Large intestine (tissue), 3 donors: Measurements from ENCODE around the gene ESR2. TPM values are rescaled to one million over a fixed set of nuclear protein-coding genes. Genes with fewer than 3 reads are reported as not detected.

Source experiments
- DNase-seq, 2 donors: peaks; one replicate each; pipeline versions ENCODE4 v3.0.0 to v3.0.0-alpha.2; 2013
- H3K27ac ChIP-seq: one replicate; pipeline ENCODE4 v1.5.1; 2013; ENCODE audit warnings: low read length
- H3K27me3 ChIP-seq: 2 replicates; pipeline ENCODE4 v1.6.1; 2013; ENCODE audit warnings: low read length; ENCODE audit not compliant: control insufficient read depth, insufficient read depth
- H3K36me3 ChIP-seq: 2 replicates; pipeline ENCODE4 v1.6.1; 2013; ENCODE audit warnings: low read length; ENCODE audit not compliant: control insufficient read depth, insufficient read depth
- H3K4me1 ChIP-seq: one replicate; pipeline ENCODE4 v1.6.1; 2013; ENCODE audit warnings: low read length; ENCODE audit not compliant: control insufficient read depth, insufficient read depth
- H3K4me3 ChIP-seq: one replicate; pipeline ENCODE4 v1.5.1; 2013; ENCODE audit warnings: low read length
- H3K9me3 ChIP-seq: one replicate; pipeline ENCODE4 v1.6.1; 2013; ENCODE audit warnings: mild to moderate bottlenecking, low read depth, low read length, moderate library complexity; ENCODE audit not compliant: control insufficient read depth
- WGBS: methylation state at CpG from one replicate; pipeline ENCODE4 v1.1.5; 2013; ENCODE audit warnings: low lambda C conversion rate; ENCODE audit not compliant: insufficient coverage; 5-methylcytosine and 5-hydroxymethylcytosine counted together
- polyA plus RNA-seq: library from polyadenylated mRNA; unstranded; fragments of 120-200 nt; gene quantifications from one replicate; pipeline ENCODE4 v1.2.1, GENCODE V29; 2013

ESR2 gene
- polyA plus RNA-seq, 1 donor, result 0.66 TPM

GRCh38 chr14:64092940-64093339, 201.2 kb downstream of the ESR2 start:
- Histone ChIP-seq H3K27me3 (no peaks in the 10 kb centered on the region), H3K36me3 (peaks cover 15% of the 10 kb centered on the region), H3K27ac (no peak overlapping the region), H3K9me3 (no peaks in the 10 kb centered on the region), H3K4me1 (no peaks in the 10 kb centered on the region), H3K4me3 (no peak overlapping the region)
- WGBS, result 86% methylated on average over 1 of the region's 5 CpGs
- DNase-seq, result no peak

DNA sequence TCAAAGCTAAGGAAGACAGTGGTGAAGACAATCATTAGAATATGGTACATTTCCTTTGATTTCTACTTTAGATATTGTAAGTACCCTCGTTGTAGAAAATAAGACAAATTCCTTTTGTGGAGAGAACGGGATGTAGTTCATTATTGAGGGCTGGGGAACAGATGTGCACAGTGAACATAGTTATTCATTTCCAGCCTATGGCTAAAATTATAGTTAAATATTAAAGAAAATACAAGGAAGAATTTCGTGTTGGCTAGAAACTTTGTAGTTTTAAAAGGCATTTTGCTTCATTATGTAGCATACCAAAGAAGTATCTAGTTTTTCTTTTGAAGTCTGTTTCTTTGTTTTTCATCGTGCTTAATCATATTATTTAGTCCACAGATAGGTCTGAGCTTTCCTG, 201.8 kb downstream of the ESR2 start:
- H3K36me3 ChIP-seq, result peaks cover 14% of the 10 kb centered on the region
- H3K9me3 ChIP-seq, result no peaks in the 10 kb centered on the region
- no peaks in the 10 kb centered on the region for H3K4me1 ChIP-seq
- H3K4me3 ChIP-seq, result no peak overlapping the region
- DNase-seq, result no peak
- 51% methylated on average over 2 of the region's 4 CpGs for WGBS
- H3K27me3 ChIP-seq, result no peaks in the 10 kb centered on the region
- H3K27ac ChIP-seq, result no peak overlapping the region

DNA sequence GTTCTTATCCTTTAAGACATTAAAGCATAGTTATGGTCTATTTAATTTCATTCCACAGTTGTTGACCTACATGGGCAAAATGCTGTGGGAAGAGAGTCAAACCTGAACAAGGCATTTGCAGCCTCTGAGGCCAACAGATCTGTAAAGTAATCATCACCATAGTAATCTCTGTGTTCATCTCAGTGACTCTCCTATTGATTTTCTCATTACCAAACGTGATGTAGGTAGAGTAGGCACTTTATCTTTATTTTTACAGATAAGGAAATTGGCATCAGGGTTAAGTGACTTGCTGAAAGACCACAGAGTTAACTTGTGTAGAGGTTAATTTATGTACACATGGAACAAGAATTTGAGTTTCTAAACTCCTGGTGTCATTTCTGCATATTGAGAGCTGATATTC, 203.0 kb downstream of the ESR2 start:
- Histone ChIP-seq H3K9me3 (no peaks in the 10 kb centered on the region), H3K4me1 (no peaks in the 10 kb centered on the region), H3K27me3 (no peaks in the 10 kb centered on the region), H3K4me3 (no peak overlapping the region), H3K36me3 (peaks cover 14% of the 10 kb centered on the region), H3K27ac (no peak overlapping the region)
- DNase-seq, result no peak
- no CpG with 5 or more reads among the region's 1 CpG for WGBS

- no peaks in the 10 kb centered on the region for H3K9me3 ChIP-seq
- 100% methylated on average over 1 of the region's 2 CpGs for WGBS
- DNase-seq, result no peak
- H3K27me3 ChIP-seq, result no peaks in the 10 kb centered on the region
- H3K4me3 ChIP-seq, result no peak overlapping the region
- no peaks in the 10 kb centered on the region for H3K4me1 ChIP-seq
- no peak overlapping the region for H3K27ac ChIP-seq
- peaks cover 17% of the 10 kb centered on the region for H3K36me3 ChIP-seq
Observed at GRCh38 chr14:64089920-64090319, 204.3 kb downstream of the ESR2 start.

GRCh38 chr14:64088647-64088964, 205.6 kb downstream of the ESR2 start:
- no peak for DNase-seq
- Histone ChIP-seq H3K4me3 (no peak overlapping the region), H3K9me3 (no peaks in the 10 kb centered on the region), H3K4me1 (no peaks in the 10 kb centered on the region), H3K36me3 (peaks cover 23% of the 10 kb centered on the region), H3K27ac (no peak overlapping the region), H3K27me3 (no peaks in the 10 kb centered on the region)

DNA sequence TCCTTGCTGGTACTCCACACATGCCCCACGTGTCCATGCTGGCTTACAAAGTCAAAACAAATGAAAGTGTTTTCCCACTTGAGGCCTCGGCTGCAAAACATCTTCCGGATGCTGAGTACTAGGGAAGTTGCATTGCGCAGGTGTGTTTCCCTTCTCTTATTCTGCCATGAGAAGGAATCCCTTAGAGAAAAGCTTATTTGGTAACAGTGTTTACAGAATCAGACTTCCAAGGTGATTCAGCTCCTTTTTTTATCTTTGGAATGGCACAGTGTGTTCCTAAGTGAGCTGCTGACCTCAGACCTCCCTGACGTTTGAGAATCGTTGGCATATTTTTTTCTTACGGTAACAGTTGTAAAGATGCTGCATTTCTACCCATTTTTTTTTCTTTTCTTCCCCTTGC, 211.3 kb downstream of the ESR2 start:
- Histone ChIP-seq H3K4me1 (no peaks in the 10 kb centered on the region), H3K27me3 (no peaks in the 10 kb centered on the region), H3K27ac (no peak overlapping the region), H3K4me3 (no peak overlapping the region), H3K9me3 (no peaks in the 10 kb centered on the region), H3K36me3 (peaks cover 45% of the 10 kb centered on the region)
- WGBS, result 92% methylated on average over 2 of the region's 7 CpGs
- no peak for DNase-seq

DNA sequence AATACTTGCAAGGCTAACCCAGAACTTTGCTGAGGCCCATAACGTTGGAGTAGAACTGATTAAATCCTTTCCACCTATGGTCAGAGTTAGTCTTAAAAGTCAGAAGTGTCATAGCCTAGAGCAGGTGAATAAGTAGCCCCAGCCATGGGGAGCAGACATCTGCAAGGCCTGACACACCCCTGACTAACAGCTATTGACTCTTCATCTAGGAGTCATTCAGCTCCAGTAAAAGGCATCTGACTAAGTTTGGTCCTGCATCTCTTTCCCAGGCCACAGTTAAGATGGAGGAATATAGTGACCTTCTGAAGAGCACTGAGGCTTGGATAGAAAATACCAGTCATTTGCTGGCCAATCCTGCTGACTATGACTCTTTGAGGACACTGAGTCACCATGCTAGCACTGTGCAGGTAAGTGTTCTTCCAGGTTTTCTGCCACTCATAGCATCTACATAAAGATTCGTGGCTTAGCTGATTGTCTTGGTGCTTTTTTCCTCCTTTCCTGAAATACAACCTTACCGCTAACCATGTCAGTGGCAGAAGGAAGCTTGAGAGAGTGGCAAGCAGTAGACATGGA, 212.9 kb downstream of the ESR2 start:
- Histone ChIP-seq H3K4me3 (no peak overlapping the region), H3K27ac (no peak overlapping the region), H3K9me3 (no peaks in the 10 kb centered on the region), H3K27me3 (no peaks in the 10 kb centered on the region), H3K36me3 (peaks cover 43% of the 10 kb centered on the region), H3K4me1 (no peaks in the 10 kb centered on the region)
- no CpG with 5 or more reads among the region's 3 CpGs for WGBS
- no peak for DNase-seq

DNA sequence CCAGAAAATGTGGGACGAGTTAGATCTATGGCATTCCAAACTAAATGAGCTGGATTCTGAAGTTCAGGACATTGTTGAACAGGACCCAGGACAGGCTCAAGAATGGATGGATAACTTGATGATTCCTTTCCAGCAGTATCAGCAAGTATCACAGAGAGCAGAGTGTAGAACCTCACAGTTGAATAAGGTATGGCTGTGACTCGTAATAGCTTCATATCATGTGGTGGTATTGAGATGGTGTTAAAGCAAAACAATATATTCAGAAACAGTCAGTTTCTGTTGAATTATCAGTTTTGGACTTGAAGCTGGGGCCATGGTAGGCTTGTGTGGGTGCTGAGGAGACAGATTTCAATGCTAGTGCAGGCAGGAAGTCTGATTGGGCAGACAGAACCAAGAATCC, 213.7 kb downstream of the ESR2 start:
- no CpG with 5 or more reads among the region's 2 CpGs for WGBS
- H3K4me1 ChIP-seq, result no peaks in the 10 kb centered on the region
- H3K36me3 ChIP-seq, result peaks cover 46% of the 10 kb centered on the region
- H3K27me3 ChIP-seq, result no peaks in the 10 kb centered on the region
- no peaks in the 10 kb centered on the region for H3K9me3 ChIP-seq
- H3K27ac ChIP-seq, result no peak overlapping the region
- no peak for DNase-seq
- no peak overlapping the region for H3K4me3 ChIP-seq

DNA sequence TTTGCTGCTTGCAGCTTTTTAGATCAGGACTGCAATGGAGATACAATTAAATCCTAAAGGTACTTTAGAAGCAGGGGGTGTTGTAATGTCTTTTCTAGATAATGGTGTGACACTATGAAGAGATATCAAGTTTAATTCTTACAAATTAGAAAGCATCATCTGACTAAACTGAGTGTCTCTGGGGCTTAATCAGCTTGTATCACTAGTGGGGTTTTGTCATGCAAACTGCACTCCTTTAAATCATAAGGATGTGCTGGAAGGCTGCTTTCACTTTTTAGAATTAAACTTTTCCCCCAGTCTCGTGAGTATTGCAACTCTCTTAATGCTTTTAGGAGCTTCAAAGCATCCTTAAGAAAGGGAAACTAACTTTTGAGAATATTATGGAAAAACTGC, 218.6 kb downstream of the ESR2 start:
- no peak for DNase-seq
- Histone ChIP-seq H3K9me3 (no peaks in the 10 kb centered on the region), H3K4me3 (no peak overlapping the region), H3K27me3 (no peaks in the 10 kb centered on the region), H3K4me1 (no peaks in the 10 kb centered on the region), H3K36me3 (peaks cover 51% of the 10 kb centered on the region), H3K27ac (no peak overlapping the region)
- no CpG with 5 or more reads among the region's 1 CpG for WGBS

DNA sequence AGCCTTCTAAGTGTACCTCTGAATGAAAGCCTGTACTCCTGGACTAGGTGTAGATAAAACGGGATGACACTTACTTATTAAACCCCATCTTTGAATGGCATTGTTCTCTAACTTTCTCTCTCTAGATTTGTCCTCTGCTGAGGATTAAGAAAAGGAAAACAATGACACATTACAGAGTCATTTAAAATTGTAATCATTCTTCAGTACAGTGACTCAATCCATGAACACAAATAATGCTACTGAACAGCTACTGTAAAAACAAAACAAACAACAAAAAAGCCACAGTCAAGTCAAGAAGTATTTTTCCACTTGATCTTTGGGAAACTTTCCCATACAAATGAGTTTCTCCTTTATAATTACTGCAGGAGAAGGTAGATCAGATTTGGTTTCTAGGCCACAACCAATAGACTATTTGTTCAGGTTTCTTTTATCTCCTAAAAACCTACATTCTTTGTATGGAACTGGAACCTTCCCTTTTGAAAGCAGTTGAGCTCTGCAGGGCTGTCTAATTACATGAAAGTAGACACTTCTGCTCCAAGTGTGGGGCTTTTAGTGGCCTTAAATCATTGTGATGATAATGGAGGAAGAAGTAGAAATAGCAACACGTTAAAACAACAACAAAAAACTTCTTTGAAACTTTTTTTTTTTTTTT, 219.1 kb downstream of the ESR2 start:
- no peaks in the 10 kb centered on the region for H3K4me1 ChIP-seq
- DNase-seq, result no peak
- no peak overlapping the region for H3K4me3 ChIP-seq
- H3K36me3 ChIP-seq, result peaks cover 49% of the 10 kb centered on the region
- H3K27ac ChIP-seq, result no peak overlapping the region
- no peaks in the 10 kb centered on the region for H3K27me3 ChIP-seq
- WGBS, result 29% methylated on average over 1 of the region's 2 CpGs
- H3K9me3 ChIP-seq, result no peaks in the 10 kb centered on the region

- H3K36me3 ChIP-seq, result peaks cover 42% of the 10 kb centered on the region
- no peak overlapping the region for H3K27ac ChIP-seq
- no peak for DNase-seq
- no peaks in the 10 kb centered on the region for H3K9me3 ChIP-seq
- H3K27me3 ChIP-seq, result no peaks in the 10 kb centered on the region
- WGBS, result no CpG with 5 or more reads among the region's 5 CpGs
- H3K4me3 ChIP-seq, result no peak overlapping the region
- no peaks in the 10 kb centered on the region for H3K4me1 ChIP-seq
Observed at GRCh38 chr14:64069634-64070359, 224.4 kb downstream of the ESR2 start.
